HEK293T (cell line): Measurements from ENCODE around the gene MX2.

Source experiments
- CTCF ChIA-PET: fragments of 350-600 bp; formaldehyde crosslinking; extraction: SDS; loops from one replicate; lab custom pipeline; 2021; ENCODE audit warnings: antibody characterized with exemption, inconsistent platforms; lab: Yijun Ruan, JAX
- POLR2A ChIA-PET: fragments of 350-600 bp; formaldehyde crosslinking; extraction: SDS; loops from one replicate; lab custom pipeline; 2020; ENCODE audit warnings: antibody characterized with exemption, inconsistent platforms; lab: Yijun Ruan, JAX
- DNase-seq: peaks from one replicate; pipeline ENCODE4 v3.0.0; 2012; ENCODE audit warnings: mixed read lengths; ENCODE audit errors: extremely low spot score
- ARNT ChIP-seq: fragments of 450-650 bp; IDR thresholded peaks from 2 replicates; pipeline ENCODE4 v1.6.1; 2017; ENCODE audit warnings: mild to moderate bottlenecking
- BHLHE40 ChIP-seq: fragments of 450-650 bp; IDR thresholded peaks from 2 replicates; pipeline ENCODE4 v1.6.1; 2016; ENCODE audit warnings: mild to moderate bottlenecking, moderate library complexity, borderline replicate concordance
- CTBP1 ChIP-seq: fragments of 450-650 bp; IDR thresholded peaks from 2 replicates; pipeline ENCODE4 v1.6.1; 2016; ENCODE audit warnings: borderline replicate concordance
- ELF4 ChIP-seq: fragments of 450-650 bp; IDR thresholded peaks from 2 replicates; pipeline ENCODE4 v1.6.1; 2017; ENCODE audit warnings: antibody characterized with exemption
- FOXA1 ChIP-seq: fragments of 450-650 bp; IDR thresholded peaks from 2 replicates; pipeline ENCODE4 v1.6.1; 2016; ENCODE audit warnings: mild to moderate bottlenecking
- FOXK2 ChIP-seq: fragments of 450-650 bp; IDR thresholded peaks from 2 replicates; pipeline ENCODE4 v1.6.1; 2016; ENCODE audit warnings: mild to moderate bottlenecking
- FOXM1 ChIP-seq: fragments of 450-650 bp; IDR thresholded peaks from 2 replicates; pipeline ENCODE4 v1.6.1; 2017; ENCODE audit warnings: mild to moderate bottlenecking, borderline replicate concordance
- HDGF ChIP-seq: fragments of 450-650 bp; IDR thresholded peaks from 2 replicates; pipeline ENCODE4 v1.6.1; 2017; ENCODE audit warnings: antibody characterized with exemption, borderline replicate concordance
- L3MBTL2 ChIP-seq: fragments of 450-650 bp; conservative IDR thresholded peaks from 2 replicates; pipeline ENCODE4 v1.6.1; 2016; ENCODE audit warnings: mild to moderate bottlenecking
- LEF1 ChIP-seq: fragments of 450-650 bp; IDR thresholded peaks from 2 replicates; pipeline ENCODE4 v1.6.1; 2017; ENCODE audit warnings: mild to moderate bottlenecking, borderline replicate concordance
- NFRKB ChIP-seq: fragments of 450-650 bp; IDR thresholded peaks from 2 replicates; pipeline ENCODE4 v1.6.1; 2016; ENCODE audit warnings: mild to moderate bottlenecking, moderate library complexity
- PKNOX1 ChIP-seq: fragments of 450-650 bp; IDR thresholded peaks from 2 replicates; pipeline ENCODE4 v1.6.1; 2016
- SP1 ChIP-seq: fragments of 450-650 bp; IDR thresholded peaks from 2 replicates; pipeline ENCODE4 v1.6.1; 2017
- SUZ12 ChIP-seq: fragments of 450-650 bp; IDR thresholded peaks from 2 replicates; pipeline ENCODE4 v1.6.1; 2016; ENCODE audit warnings: mild to moderate bottlenecking
- TARDBP ChIP-seq: fragments of 450-650 bp; IDR thresholded peaks from 2 replicates; pipeline ENCODE4 v1.6.1; 2016
- ZNF384 ChIP-seq: fragments of 450-650 bp; IDR thresholded peaks from 2 replicates; pipeline ENCODE4 v1.6.1; 2016

Gene MX2

GRCh38 chr21:41325138-41325912 lies 36.5 kb upstream of the MX2 start:
- ChIA-PET CTCF (no interaction called here), POLR2A (no interaction called here)
- no peak for DNase-seq
- TF ChIP-seq FOXA1 (no peak), L3MBTL2 (no peak), BHLHE40 (no peak), FOXK2 (no peak), SUZ12 (no peak), ARNT (no peak), HDGF (no peak), LEF1 (no peak), NFRKB (no peak), ELF4 (no peak), PKNOX1 (no peak), TARDBP (no peak), CTBP1 (no peak), SP1 (no peak), FOXM1 (no peak), ZNF384 (no peak)

GRCh38 chr21:41326414-41327080 lies 35.3 kb upstream of the MX2 start:
- DNase-seq: no peak
- ChIA-PET POLR2A (no interaction called here), CTCF (no interaction called here)
- no peak for TF ChIP-seq FOXA1
- TF ChIP-seq TARDBP: no peak
- TF ChIP-seq HDGF: no peak
- TF ChIP-seq FOXM1: no peak
- TF ChIP-seq ARNT: no peak
- no peak for TF ChIP-seq FOXK2
- TF ChIP-seq BHLHE40: no peak
- no peak for TF ChIP-seq L3MBTL2
- no peak for TF ChIP-seq SP1
- no peak for TF ChIP-seq ELF4
- TF ChIP-seq ZNF384: no peak
- no peak for TF ChIP-seq PKNOX1
- TF ChIP-seq NFRKB: no peak
- no peak for TF ChIP-seq LEF1
- no peak for TF ChIP-seq SUZ12
- no peak for TF ChIP-seq CTBP1

DNA sequence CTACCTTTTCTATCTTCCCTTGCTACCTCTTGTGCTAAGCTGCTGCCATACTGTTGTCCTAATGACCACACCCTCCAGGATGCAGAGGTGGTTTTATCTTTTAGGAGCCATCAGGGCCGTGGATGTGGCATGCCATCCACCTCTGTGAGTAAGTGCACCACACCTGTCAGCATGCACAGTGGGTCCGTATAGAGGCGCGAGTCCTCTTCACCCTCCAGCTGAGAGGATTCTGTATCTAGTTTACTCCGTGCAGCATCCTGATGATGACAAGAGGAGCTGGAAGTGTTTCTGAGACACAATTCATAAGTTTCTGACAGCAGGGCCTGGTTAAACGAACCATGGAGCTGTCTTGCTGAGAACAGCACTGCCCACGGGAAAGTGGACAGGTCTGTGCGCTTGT lies 34.1 kb upstream of the MX2 start:
- ChIA-PET POLR2A (no interaction called here), CTCF (no interaction called here)
- TF ChIP-seq ELF4 (no peak), L3MBTL2 (no peak), LEF1 (no peak), ZNF384 (no peak), SP1 (no peak), HDGF (no peak), TARDBP (no peak), BHLHE40 (no peak), NFRKB (no peak), ARNT (no peak)
- DNase-seq: no peak

DNA sequence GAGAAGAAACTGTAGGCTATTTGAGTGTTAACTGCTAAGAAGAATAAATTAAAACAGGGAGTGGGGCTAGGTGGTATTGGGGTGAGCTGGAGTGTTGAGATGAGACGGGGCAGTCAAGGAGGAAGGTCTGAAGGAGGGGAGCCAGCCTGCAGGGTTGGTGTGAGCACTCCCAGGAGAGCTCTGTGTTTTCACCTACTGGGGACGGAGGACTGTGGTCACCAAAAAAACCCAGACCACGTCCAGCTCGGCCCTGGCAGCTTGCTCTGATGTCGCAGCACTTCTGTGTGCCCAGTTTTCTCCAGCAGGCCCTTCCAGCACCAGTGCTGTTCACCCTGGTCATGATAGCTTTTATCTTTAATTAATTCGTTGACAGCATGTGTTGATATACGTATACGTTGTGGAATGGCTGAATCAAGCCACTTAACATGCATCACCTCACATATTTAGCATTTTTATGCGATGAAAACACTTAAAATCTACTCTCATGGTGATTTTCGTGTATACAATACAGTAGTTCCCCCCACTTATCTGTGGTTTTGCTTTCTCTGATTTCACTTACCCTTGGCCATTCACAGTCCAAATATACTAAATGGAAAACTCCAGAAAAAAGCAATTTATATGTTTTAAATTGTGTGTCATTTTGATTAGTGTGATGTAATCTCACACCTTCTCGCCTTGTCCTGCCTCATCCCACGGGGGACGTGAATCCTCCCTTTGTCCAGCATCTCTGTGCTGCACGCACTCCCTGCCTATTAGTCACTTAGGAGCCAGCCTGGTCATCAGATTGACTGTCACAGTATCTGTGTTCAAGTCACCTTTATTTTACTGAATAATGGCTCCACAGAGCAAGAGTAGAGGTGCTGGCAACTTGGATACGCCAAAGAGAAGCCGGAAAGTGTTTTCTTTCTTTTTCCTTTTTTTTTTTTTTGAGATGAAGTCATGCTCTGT lies 32.9 kb upstream of the MX2 start:
- no peak for DNase-seq
- TF ChIP-seq LEF1: no peak
- no peak for TF ChIP-seq TARDBP
- TF ChIP-seq PKNOX1: no peak
- TF ChIP-seq CTBP1: no peak
- no peak for TF ChIP-seq SUZ12
- no peak for TF ChIP-seq SP1
- TF ChIP-seq ARNT: no peak
- no peak for TF ChIP-seq ELF4
- no peak for TF ChIP-seq FOXM1
- TF ChIP-seq ZNF384: no peak
- no peak for TF ChIP-seq BHLHE40
- no peak for TF ChIP-seq FOXK2
- TF ChIP-seq NFRKB: no peak
- TF ChIP-seq HDGF: no peak
- POLR2A ChIA-PET: no interaction called here
- CTCF ChIA-PET: no interaction called here

DNA sequence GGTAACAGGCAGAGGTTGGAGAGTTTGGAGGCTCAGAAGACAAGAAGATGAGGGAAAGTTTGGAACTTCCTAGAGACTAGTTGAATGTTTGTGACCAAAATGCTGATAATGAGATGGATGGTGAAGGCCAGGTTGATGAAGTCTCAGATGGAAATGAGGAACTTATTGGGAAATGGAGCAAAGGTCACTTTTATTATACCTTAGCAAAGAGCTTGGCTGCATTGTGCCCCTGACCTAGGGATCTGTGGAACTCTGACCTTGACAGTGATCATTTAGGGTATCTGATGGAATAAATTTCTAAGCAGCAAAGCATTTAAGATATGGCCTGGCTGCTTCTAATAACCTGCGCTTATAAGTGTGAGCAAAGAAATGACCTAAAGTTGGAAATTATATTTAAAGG lies 28.1 kb upstream of the MX2 start:
- no peak for DNase-seq
- POLR2A ChIA-PET: no interaction called here
- CTCF ChIA-PET: no interaction called here
- TF ChIP-seq PKNOX1 (no peak), SP1 (no peak), TARDBP (no peak), HDGF (no peak), NFRKB (no peak), BHLHE40 (no peak), FOXM1 (no peak), FOXA1 (no peak), SUZ12 (no peak), ELF4 (no peak)
